GM21423 (cell line): ENCODE data around the gene COL6A2.
"Not testable (repeated sequence)": the region's sequence is repeated elsewhere in the genome, so short reads cannot be mapped to it uniquely, and the experiment has no call there.

ENCODE experiments used
- ATAC-seq: cut with Tn5 transposase; IDR thresholded peaks from one replicate; pipeline ENCODE4 v1.9.1; 2021; ENCODE audit warnings: mild to moderate bottlenecking, moderate library complexity; ENCODE audit not compliant: unreplicated experiment

COL6A2 gene

DNA sequence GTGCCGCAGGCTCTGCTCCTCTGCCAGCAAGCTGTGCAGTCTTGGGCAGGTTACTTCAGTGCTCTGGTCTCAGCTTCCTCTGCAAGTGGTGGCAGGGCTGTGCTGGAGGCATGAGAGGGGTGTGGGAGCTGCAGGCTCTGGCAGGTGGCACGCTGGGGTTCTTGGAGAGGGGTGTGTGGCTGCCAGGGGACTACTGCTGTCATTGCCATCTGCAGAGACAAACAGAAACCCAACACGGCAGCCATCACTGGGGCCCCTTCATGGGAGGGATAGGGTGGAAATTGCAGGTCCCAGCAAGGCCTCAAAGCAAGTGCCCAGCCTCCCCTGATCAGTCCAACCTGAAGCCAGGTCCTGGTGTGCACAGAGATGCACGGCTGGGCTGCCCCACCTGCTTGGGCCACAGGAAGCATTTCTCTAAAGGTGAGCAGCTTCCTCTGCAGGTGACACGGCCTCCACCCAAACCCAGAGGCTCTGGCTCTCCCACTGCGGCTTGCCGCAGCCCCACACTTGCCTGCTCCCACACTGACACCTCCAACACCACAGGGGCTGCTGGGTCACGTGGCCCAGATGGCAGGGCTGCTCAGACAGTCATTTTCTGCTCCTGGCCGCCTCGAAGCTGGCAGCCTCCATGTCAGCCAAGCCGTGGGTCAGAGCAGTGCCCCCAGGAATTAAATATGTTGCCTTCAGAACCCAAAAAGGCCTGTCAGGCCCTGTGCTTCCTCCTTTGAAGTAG, 4.1 kb upstream of the COL6A2 start:
- ATAC-seq = no peak

DNA sequence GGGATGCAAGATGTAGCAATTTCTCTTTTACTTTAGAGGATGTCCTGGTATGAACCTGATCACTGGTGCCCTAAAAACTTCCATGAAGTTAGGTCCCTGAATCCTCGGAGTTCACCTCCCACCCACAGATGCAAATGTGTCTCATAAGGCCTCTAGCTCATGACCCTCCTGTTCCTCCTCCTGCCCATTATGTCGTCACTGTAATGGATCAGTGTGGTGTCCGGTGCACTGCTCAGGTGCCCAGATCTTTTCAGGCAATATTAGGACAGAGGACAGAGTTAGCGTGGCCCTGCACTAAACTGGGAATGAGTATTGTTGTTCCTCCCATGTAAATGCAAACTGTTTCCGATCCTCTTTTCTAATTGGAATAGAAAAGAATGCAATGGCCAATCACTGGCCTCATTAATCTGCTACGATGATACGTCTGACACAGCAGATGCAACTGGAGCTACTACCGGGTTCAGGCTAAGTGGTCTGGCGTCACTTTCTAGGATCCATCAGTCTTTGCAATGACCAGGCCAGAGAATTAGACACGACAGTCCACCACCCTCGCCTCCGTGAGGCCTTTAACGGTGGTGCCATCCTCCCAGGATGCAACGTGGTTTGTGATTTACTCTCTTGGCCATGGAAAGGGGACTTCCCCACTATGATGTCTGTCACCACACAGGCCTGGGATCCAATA, 3.4 kb upstream of the COL6A2 start:
- no peak for ATAC-seq

DNA sequence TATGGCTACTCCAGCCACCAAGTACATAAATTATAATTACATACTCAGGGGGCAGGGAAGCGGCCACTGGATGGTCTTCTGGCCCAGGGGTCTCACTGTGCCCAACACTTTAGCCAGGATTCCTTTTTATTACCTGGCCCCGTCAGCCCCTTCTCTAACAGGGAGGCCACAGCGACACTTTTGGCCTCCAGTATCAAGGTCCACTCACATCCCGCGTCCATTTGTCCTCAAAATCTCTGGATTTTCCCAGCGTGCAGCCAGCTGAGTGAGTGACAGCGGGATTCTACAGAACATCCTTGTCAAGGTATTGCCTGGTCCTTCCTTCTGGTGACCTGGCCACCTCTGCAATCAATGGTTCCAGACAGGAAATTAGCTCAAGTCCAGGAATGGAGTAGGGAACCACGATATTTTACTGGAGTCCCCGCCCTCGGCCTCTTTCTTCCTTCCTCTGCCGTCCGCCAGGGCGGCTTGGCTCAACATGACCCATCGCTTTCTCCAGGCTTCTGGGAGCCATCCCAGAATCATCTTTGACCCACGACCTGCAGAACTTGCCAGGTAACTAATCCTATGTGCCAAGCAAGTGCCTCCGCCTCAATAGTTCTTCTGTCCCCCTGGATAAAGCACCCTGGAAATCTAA, 2.7 kb upstream of the COL6A2 start:
- ATAC-seq = no peak

DNA sequence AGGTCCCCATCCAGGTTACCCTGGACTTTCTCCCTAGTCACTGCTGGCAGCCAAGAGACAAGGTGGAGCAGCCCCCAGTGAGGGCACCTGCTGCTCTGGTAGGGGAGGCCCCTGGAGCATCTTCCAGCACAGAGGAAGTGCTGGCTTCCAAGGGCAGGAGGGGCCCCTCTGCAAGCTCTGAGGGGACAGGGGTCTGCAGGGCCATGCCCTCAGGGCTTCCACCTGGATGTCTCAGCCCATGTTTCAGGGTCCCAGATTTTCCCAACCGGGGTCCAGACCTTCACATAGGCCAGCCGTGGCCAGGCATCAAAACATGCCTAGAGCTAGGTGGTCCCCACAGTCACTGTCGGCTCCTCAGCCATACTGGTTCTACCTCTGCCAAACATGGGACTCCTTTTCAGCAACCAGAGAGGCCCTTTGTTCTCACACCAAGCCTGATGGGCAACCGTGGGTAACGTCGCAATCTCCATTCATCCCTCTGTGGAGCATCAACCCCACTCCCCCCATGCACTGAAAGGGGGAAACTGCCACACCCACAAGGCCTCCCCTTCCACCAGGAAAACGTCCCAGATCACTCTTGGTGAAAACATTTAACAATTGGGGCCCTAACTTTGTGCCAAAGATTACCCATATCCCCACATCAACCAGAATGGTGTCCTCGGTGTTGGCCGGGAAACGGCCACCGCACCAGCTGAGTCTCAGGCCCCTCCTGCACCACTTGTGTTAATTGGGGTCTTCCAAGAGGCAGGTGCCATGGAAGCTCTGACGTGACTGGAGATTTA, 1.9 kb upstream of the COL6A2 start:
- no peak for ATAC-seq

DNA sequence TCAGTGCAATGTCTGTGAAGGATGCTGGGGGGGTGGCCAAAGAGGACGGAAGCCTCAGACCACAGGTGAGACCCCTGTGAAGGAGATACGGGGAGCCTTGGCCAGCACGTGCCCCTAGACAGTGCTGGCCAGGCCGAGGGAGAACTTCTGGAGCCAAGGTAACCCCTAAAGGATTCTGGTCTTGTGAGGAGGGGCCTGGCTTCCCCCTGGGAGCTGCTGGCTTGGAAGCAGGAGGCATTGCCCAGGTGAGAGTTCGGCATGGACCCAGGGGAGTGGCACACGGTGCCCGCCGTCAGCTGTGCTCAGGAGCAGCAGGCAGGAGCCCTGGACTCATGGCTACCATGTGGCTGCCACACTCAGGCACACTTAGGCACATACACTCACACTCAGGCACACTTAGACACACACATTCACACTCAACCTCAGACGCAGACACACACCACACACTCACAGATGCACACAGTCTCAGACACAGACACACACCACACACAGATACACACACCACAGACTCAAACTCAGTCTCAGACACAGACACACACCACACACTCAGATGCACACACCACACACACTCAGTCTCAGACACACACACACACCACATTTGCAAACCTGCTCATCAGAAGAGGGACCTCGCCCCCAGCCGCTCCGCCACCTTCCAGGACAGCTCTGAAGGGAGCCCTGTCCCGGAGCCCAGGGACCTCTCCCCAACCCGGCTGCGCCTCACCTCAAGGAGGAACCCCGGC, 1.1 kb upstream of the COL6A2 start:
- ATAC-seq = no peak

DNA sequence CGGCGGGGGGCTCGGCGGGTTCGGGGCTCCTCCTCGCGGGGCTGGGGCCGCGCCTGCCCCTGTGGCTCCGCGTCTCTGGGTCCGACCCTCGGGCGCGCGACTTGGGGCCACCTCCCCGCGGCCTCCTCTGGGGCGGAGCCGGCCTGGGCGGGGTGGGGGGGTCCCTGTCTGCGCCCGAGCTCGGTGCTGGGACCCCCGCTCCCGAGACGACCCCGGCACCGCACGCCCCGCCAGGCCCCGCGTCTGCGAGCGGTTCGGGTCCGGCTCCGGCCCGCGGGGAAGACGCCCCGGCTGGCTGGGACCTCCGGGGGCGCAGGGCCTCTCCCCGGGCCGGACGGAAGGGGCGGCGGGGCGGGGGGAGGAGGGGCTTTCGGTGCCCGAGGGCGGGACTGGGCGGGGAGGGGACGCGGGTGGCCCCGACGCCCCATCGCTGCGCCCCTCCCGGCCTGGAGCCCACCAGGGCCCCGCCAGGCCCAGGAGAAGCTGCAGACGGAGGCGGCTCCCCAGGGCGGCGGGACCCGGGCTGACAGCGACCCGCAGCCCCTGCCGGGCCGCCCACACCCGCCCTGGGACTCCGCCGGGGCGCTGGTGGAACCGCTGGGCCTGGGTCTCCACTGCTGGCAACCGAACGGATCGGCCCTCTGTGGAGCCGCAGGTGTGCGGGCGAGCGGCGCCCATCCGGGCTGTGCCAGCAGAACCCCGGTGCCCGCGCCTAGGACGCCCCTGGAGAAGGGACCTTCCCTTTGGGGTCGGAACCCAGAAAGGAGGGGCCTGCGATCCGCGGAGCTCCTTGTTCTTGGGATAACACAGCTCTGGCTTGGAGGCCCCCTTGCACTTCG, 610 bp downstream of the COL6A2 start:
- ATAC-seq = no peak

DNA sequence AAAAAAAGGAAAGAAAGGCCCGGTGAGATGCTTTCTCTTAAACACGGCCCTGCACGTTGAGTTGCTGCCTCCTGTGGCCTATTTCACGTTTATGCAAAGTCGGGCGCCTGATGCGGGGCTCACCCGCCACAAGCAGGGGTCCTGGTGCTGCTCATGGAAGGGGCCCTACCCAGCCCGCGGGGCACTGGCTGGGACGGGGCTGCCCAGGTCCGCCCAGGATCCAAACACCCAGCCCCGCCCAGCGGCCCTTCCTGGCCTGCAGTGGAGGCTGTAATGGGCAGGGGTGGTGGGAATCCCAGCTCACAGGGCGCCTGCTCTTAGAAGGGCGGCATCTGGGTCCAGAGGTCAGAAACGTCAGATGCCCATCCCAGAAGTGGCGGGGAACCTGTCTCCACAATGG, 1.6 kb downstream of the COL6A2 start:
- no peak for ATAC-seq

DNA sequence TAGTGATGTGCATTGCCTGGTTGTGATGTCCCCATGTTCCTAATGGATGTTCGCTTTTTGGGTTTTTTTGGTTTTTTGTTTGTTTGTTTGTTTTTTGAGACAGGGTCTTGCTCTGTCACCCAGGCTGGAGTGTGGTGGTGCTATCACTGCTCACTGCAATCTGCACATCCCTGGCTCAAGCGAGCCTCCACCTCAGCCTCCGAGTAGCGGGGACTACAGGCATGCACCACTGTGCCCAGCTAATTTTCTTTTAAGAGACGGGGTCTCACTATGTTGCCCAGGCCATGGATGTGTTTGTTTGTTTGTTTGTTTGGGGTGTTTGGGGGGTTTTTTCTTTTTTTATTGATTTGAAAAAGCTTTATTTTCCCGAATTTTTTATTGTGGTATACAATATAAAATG, 2.1 kb downstream of the COL6A2 start:
- no peak for ATAC-seq

DNA sequence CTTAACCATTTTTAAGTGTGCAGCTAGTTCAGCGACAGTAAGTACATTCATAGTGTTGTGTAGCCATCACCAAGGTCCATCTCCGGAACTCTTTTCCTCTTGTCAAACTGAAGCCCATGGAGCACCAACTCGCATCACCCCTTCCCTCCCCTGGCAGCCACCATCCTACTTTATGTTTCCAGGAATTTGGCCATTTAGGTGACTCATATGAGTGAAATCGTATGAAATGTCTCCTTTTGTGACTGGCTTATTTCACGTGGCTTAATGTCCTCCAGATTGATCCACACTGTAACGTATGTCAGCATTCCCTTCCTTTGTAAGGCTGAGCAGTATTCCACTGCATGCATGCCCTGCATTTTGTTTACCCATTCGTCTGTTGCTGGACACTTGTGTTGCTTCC, 2.5 kb downstream of the COL6A2 start:
- ATAC-seq = no peak

DNA sequence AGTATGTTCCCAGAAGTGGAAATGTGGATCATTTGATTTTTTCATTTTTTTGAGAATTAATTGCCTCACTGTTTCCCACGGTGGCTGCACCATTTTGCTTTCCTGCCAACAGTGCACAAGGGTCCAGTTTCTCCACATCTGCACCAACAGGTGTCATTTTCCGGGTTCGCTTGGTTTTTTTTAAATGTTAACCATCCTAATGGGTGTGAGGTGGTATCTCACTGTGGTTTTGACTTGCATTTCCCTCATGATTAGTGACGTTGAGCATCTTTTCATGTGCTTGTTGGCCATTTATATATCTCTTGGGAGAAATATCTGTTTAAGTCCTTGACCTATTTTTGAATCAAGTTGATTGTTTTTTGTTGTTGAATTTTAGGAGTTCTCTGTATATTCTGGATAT, 3.0 kb downstream of the COL6A2 start:
- no peak for ATAC-seq

DNA sequence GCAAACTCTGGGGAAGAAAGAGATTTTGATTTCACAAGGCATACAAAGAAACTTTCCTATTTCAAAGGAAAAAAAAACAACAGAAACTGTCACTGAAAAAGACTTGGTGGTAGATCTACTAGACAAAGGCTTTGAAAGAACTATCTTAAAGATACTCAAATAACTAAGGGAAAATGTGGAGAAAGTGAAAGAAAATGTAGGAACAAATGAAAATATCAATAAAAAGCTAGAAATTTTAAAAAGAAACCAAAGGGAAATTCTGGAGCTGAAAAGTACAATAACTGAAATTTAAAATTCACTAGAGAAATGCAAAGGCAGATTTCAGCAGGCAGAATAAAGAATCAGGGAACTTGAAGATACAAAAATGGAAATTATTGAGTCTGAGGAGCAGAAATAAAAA, 6.2 kb downstream of the COL6A2 start:
- ATAC-seq = no peak

DNA sequence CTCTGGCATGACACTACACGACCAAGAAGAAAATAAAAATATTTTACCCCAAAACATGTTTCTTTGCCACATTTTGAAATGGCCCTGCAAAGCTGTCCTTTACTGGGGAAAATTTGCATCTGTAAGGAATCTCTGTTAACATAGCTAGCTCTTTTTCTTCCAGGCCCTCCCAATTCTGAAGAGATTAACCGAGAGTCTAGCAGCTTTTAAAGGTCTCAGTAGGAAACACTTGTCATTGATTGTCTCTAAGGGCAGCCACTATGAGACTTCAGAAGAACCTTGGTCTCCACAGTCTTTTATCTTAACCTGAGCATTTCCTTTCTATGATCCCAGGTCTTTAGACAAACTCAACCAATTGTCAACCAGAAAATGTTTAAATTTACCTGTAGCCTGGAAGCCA, 9.5 kb downstream of the COL6A2 start:
- not testable (repeated sequence) for ATAC-seq

DNA sequence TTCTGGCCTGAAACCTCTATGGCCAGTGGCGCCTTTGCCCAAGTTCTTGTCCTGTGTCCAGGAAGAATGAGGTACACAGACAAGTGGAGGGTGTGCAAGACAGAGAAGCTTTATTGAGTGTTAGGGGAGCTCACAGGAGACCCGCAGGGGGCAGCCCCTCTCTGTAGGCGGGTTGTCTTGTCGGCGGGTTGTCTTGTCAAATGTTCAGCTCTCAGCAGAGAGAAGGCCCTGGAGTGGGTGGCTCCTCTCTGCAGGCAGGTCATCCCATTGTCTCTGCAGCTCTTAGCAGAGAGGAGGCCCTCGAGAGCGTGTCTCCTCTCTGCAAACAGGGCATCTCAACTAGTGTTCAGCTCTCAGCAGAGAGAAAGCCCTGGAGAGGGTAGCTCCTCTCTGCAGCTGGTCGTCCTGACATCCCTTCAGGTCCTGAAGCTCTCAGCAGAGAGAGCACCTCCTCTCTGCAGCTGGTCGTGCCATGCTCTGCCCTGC, 11.0 kb downstream of the COL6A2 start:
- no peak for ATAC-seq

DNA sequence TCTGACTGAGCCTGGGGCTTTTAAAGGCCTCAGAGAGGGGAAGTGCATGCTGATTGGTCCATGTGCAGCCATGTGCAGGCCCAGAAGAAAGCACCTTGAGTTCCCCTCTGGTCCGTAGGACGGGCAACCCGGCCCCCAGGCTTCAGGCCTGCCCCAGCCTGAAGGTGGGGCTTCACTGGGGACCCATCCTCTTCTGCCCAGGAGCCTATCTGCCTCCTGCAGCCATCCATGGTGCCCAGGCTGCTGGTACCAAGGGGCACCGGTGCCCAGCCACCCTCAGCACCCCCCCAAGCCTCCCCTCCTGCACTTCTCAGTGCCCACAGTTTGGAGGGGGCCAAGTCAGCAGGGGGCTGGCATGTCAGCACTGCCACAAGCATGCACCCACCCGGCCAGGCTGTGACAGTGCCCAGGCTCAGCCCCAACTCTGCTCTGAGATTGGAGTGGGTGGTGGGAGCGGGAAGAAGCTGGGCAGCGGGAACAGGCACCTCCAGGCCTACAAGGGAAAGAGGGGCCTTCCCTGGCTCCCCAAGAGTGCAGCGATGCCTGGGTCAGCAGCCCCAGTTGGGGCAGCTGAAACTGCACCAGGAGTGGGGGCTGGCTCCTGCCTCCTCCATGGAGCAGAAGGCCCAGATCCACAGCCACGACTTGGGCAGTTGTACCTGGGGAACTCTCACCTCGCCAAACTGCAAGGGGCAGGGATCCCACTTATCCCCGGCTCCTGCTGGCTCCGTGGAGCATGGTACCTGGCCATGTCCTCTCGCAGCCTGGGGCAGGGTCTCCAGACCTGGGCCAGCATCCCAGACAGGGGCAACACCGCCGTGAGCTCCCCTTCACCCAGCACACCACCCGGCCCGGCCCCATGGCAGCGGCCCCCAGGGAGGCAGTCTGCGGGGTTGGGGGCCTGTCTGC, 11.7 kb downstream of the COL6A2 start:
- ATAC-seq = no peak

DNA sequence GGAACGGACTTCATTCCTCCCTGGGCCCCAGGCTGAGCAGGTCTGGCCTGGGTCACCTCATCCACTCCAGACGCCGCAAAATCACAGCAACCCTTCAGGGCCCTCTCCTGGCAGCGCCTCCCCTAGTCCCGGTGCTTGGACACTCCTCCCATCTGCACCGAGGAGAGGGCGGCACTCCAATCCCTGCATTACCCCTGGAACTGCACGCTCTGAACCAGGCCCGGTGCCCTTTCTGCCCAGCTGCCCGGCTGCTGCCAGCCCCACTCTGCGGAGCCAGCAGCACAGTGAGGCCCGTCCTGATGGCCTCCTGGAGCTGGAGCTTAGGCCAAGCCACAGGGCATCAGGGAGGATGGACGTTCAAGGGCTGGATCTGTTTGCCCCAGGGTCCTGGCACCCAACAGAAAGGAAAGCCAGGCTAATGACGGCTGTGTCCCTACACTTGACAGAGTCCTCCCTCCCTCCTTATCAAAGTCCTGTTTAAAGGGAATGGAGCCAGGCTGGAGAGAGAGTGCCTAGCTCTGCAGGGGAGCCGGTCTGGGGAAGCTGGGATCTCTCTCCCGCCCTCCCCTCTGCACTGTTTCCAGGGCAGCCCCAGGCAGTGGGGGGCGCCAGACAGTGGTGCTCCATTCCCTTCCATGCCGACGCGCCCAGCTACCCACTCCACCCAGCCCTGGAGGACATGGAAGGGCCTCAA, 12.7 kb downstream of the COL6A2 start:
- ATAC-seq = no peak

DNA sequence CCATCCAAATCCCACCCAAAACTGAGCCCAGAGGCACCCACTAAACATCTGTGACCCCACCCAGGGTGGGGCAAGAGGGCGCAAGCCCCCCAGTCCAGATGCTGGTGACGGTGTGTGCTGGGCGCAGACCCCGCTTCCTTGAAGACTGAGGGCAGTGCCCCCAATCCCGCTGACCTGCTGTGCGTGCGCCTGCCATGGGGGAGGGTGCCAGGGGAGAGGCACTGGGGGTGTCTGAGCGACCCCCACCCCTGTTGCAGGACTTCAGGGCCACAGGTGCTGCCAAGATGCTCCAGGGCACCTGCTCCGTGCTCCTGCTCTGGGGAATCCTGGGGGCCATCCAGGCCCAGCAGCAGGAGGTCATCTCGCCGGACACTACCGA, 13.3 kb downstream of the COL6A2 start:
- no peak for ATAC-seq

DNA sequence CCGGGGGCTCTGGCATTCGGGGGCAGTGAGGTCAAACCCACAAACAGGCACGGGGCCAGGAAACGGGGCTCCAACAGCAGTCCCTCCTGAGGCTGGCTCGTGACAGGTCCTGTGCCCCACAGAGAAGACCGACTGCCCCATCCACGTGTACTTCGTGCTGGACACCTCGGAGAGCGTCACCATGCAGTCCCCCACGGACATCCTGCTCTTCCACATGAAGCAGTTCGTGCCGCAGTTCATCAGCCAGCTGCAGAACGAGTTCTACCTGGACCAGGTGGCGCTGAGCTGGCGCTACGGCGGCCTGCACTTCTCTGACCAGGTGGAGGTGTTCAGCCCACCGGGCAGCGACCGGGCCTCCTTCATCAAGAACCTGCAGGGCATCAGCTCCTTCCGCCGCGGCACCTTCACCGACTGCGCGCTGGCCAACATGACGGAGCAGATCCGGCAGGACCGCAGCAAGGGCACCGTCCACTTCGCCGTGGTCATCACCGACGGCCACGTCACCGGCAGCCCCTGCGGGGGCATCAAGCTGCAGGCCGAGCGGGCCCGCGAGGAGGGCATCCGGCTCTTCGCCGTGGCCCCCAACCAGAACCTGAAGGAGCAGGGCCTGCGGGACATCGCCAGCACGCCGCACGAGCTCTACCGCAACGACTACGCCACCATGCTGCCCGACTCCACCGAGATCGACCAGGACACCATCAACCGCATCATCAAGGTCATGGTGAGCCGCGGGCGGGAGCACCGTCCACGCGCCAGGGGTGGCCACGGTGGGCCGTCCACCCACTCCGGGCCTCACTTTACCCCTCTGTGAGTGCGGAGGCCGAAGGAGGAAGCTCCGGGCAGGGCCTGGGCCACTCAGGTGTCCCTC, 14.2 kb downstream of the COL6A2 start:
- no peak for ATAC-seq
